Kidney (tissue), 14 donors: ENCODE results near the gene AEN. TPM values are rescaled to one million over a fixed set of nuclear protein-coding genes. Genes with fewer than 3 reads are reported as not detected.
A peak's percentile ranks its signal among the peaks of the same experiment; 100 is the strongest.

Experiments
- DNase-seq, 5 donors: peaks; one replicate each; pipeline ENCODE4 v3.0.0-alpha.2; 2013 to 2020
- FAIRE-seq: peaks from 2 replicates; lab custom pipeline; 2012; peaks lifted over from hg19 to GRCh38; lab: Jason Lieb, UNC
- H3K27ac ChIP-seq, 2 donors: one replicate each; pipeline ENCODE4 v1.7.0; 2013; ENCODE audit warnings: low read depth in 2 of 2, low read length in 2 of 2, inconsistent platforms in 1 of 2
- H3K27me3 ChIP-seq: one replicate; pipeline ENCODE4 v1.7.1; 2013; ENCODE audit warnings: low read length, inconsistent platforms; ENCODE audit not compliant: control insufficient read depth, insufficient read depth
- H3K36me3 ChIP-seq, 3 donors: one replicate each; pipeline versions ENCODE4 v1.7.0 to v1.7.1; 2013; ENCODE audit warnings: low read length in 3 of 3, control low read depth in 1 of 3, inconsistent platforms in 1 of 3; ENCODE audit not compliant: insufficient read depth in 3 of 3, control insufficient read depth in 2 of 3
- H3K4me1 ChIP-seq, 3 donors: one replicate each; pipeline versions ENCODE4 v1.7.0 to v1.7.1; 2013; ENCODE audit warnings: low read length in 3 of 3, inconsistent platforms in 1 of 3, low read depth in 1 of 3; ENCODE audit not compliant: control insufficient read depth in 2 of 3, insufficient read depth in 2 of 3
- H3K4me3 ChIP-seq, 3 donors: one replicate each; pipeline versions ENCODE4 v1.7.0 to v1.8.1; 2013; ENCODE audit warnings: low read length in 3 of 3, control low read depth in 1 of 3, inconsistent platforms in 1 of 3
- H3K9ac ChIP-seq, 3 donors: one replicate each; pipeline versions ENCODE4 v1.7.0 to v1.7.1; 2013; ENCODE audit warnings: low read length in 3 of 3, control low read depth in 1 of 3, inconsistent platforms in 1 of 3
- H3K9me3 ChIP-seq, 3 donors: one replicate each; pipeline versions ENCODE4 v1.7.0 to v1.7.1; 2013; ENCODE audit warnings: low read length in 3 of 3, control low read depth in 1 of 3, inconsistent platforms in 1 of 3; ENCODE audit not compliant: control insufficient read depth in 2 of 3, insufficient read depth in 1 of 3
- intact Hi-C: fragments of 100-400 bp; cut with DNase I; formaldehyde crosslinking; loops from one replicate; pipeline ENCODE4 v1.11.1; 2022
- polyA plus RNA-seq: library from polyadenylated mRNA; stranded (reverse); fragments of 350-450 nt; fragmentation: Illumina TruSeq; extraction: RNeasy Lipid Tissue Mini Kit (QIAGEN cat#74804); gene quantifications from one replicate; pipeline ENCODE4 v1.2.3, GENCODE V29; 2014; ENCODE audit warnings: low read depth, low replicate concordance; ENCODE audit not compliant: insufficient read depth
- total RNA-seq: library from RNA; stranded (reverse); fragmentation: NEBNext Ultra II Directional; extraction: Animal tissue kit (Norgen Biotek cat#: 25700); gene quantifications from one replicate; pipeline ENCODE4 v1.2.1, GENCODE V29; 2021
- TF ChIP-seq, protein P1 (sequence below): IDR thresholded peaks from 3 replicates; pipeline ENCODE4 v1.5.1; 2012; ENCODE audit warnings: mild to moderate bottlenecking, moderate library complexity, borderline replicate concordance; ENCODE audit not compliant: insufficient read depth; ENCODE audit errors: extremely low read depth
- donor health status: control.
- donor health status: control.
- donor health status: control.
- donor health status: control.
- donor health status: control.
- donor health status: DM: yes; HTN: yes; CAD: no.
- donor health status: Normal renal cell carcinoma (clear cell type).

AEN gene
- total and polyA plus RNA-seq, 2 donors from 2014 or later, result 6.2 to 17.4 TPM

DNA sequence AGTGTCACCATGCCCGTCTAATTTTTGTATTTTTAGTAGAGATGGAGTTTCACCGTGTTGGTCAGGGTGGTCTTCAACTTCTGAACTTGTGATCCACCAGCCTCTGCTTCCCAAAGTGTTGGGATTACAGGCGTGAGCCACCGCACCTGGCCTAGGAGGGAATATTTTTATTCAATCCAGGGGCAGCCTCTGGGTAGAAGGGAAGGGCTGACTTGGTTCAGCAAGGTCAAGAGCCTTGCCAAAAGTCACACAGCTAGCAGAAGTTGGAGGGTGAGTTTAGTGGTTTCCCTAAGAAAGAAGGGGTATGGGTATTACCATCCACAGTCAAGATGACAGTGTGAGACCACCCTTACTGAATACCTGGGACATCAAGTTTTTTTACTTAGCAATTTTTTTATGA is 4.9 kb upstream of the AEN start:
- Histone ChIP-seq H3K4me3 (no peak overlapping the region), H3K4me1 (peaks cover 0 to 5% (median 4%) of the 10 kb centered on the region in 3 donors), H3K27me3 (no peaks in the 10 kb centered on the region), H3K9me3 (no peaks in the 10 kb centered on the region), H3K9ac (no peak overlapping the region), H3K27ac (no peak overlapping the region), H3K36me3 (no peaks in the 10 kb centered on the region)
- TF ChIP-seq, protein P1, sequence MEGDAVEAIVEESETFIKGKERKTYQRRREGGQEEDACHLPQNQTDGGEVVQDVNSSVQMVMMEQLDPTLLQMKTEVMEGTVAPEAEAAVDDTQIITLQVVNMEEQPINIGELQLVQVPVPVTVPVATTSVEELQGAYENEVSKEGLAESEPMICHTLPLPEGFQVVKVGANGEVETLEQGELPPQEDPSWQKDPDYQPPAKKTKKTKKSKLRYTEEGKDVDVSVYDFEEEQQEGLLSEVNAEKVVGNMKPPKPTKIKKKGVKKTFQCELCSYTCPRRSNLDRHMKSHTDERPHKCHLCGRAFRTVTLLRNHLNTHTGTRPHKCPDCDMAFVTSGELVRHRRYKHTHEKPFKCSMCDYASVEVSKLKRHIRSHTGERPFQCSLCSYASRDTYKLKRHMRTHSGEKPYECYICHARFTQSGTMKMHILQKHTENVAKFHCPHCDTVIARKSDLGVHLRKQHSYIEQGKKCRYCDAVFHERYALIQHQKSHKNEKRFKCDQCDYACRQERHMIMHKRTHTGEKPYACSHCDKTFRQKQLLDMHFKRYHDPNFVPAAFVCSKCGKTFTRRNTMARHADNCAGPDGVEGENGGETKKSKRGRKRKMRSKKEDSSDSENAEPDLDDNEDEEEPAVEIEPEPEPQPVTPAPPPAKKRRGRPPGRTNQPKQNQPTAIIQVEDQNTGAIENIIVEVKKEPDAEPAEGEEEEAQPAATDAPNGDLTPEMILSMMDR, result no peak
- intact Hi-C loops, result no loop called here
- no peak for DNase-seq
- FAIRE-seq, result no peak

DNA sequence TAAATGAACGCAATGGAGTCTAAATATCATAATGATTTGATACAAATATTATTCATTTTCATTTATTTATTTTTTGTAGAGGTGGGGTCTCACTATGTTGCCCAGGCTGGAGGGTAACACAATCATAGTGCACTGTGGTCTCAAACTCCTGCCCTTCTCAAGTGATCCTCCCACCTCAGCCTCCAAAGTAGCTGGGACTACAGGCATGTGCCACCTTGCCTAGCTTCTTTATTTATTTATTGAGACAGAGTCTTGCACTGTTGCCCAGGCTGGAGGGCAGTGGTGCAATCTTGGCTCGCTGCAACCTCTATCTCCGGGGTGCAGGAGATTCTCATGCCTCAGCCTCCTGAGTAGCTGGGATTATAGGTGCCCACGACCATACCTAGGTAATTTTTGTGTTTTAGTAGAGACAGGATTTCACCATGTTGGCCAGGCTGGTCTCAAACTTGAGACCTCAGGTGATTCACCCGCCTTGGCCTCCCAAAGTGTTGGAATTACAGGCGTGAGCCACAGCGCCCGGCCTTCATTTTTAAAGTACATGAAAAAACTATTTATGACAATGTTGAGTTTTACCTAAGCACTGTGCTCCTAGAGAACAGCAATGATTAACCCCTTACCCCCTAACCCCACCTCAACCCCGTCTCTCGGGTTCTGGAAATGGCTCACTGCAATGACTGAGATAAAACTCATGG is 4.0 kb upstream of the AEN start:
- FAIRE-seq (no peak), DNase-seq (no peak)
- H3K4me3 ChIP-seq, result no peak overlapping the region
- no peak overlapping the region for H3K27ac ChIP-seq
- intact Hi-C loops, result no loop called here
- H3K9me3 ChIP-seq, result no peaks in the 10 kb centered on the region
- H3K4me1 ChIP-seq, result peaks cover 0 to 9% (median 4%) of the 10 kb centered on the region in 3 donors
- H3K9ac ChIP-seq, result no peak overlapping the region
- no peaks in the 10 kb centered on the region for H3K36me3 ChIP-seq
- TF ChIP-seq, protein P1, result no peak
- no peaks in the 10 kb centered on the region for H3K27me3 ChIP-seq

DNA sequence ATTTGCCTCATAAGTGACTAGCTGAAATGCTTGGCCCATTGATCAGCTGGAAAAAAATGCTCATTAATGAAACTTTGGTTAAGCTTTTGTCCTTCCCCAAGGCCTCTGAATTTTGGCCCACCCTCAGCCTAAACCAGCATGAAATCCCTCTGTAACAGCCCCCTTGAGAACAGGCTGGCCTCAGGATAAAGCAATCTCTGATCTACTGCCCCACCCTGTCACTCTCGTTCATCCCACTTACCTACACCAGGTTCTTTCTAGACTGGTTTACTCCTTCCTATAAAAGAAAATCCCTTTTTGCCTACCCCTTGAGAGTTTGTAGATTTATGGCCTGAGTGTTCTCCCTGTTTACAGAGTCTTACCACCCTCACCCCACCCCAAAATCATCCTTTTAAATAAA is 3.4 kb upstream of the AEN start:
- Histone ChIP-seq H3K36me3 (no peaks in the 10 kb centered on the region), H3K9me3 (no peaks in the 10 kb centered on the region), H3K9ac (no peak overlapping the region), H3K4me3 (no peak overlapping the region), H3K4me1 (peaks cover 0 to 12% (median 4%) of the 10 kb centered on the region in 3 donors), H3K27me3 (no peaks in the 10 kb centered on the region), H3K27ac (no peak overlapping the region)
- DNase-seq (peak in 1 of 5 donors; percentile 1), FAIRE-seq (no peak)
- TF ChIP-seq, protein P1, result no peak
- intact Hi-C loops, result no loop called here
